Stimulated activated CD8-positive, alpha-beta memory T cell treated with anti-CD3 and anti-CD28 coated beads, Interleukin-15, amount 100 ng/mL, for 1 hour (primary cell): ENCODE results near the gene SEMA6C.

ENCODE experiments used
- DNase-seq: peaks from one replicate; pipeline ENCODE4 v3.0.0-alpha.2; 2020; ENCODE audit warnings: low read depth

The SEMA6C gene

DNA sequence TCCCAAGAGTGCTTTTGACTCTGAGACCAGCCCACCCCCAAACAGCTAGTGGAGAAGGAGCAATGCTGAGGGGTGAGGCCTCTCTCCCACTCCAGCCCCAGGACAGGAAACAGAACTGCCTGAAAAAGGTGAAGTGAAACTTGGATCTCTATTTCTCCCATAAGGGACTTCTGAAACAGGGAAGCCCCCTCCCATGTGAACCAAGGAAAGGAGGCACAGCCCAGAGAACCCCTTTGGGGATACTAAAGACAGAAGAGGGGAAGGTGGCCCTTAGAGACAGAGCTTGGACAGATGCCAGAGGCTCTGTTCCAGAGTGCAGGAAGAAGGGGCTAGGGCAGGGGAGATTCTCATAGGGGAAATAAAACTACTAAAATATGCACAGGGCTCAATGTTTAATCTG, 12.9 kb upstream of the SEMA6C start:
- DNase-seq, result no peak

GRCh38 chr1:151158751-151159251, 12.4 kb upstream of the SEMA6C start:
- DNase-seq, result no peak

GRCh38 chr1:151158326-151158725, 11.9 kb upstream of the SEMA6C start:
- no peak for DNase-seq

DNA sequence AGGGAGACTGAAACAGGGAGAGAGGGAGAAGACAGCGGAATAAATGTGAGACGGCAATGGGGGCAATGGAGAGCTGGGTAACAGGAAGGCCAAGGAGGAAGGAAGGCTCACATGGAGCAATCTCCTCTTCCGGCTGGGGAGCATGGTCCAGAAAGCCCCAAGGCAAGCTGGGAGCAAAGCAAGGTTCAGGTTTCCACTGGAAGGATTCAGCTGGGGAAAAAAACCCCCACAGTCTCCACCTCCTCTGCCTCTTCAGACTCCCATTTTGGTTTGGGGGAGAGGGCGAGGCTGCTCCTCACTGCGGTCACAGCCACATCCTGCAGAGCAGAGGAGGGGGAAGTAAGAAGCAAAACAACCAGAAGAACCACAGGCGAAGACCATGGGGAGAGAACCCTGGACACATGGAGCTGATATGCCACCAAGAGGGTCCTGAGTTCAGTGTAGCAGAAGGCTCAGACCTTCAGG, 10.7 kb upstream of the SEMA6C start:
- DNase-seq, result peak; percentile 20

DNA sequence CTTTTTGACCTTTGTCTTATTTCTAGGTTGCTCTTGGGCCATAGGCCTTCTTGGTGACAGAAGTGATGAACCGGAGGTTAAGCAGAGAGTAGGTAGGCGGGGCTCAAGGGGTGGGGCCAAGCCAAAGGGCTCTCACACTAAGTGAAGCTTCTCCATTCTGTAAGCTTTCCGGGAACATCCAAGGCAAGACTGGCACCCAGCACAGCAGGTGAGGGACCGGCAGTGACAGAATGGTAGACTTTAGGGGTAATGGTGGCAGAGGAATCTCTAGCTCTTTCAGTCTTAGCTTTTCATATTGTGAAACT, 10.0 kb upstream of the SEMA6C start, which contains the start of gene TNFAIP8L2:
Gene TNFAIP8L2, plus strand, starts transcription at position 135 of the 305 bp plus-strand sequence. CDS start 2,049 bp downstream, outside the sequence.
- DNase-seq, result peak; percentile 64

DNA sequence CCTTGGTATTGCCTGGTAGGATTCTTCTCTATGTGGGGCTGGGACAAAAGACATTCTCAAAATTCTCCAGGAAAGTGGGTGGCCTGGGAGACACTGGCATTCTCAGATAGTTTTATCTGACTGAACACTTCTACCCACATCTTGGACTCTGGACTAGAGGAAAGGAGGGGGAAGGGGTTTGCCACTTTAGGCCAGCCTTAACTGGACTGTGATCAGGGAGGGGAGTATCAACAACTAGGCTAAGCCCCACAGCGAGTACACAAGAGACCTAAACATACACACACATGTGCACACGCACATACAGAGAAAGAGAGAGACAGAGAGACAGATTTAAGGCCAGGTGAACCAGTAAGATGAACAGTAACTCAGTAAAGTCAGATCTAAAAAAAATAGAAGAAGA, 1.2 kb upstream of the SEMA6C start:
- DNase-seq, result no peak

DNA sequence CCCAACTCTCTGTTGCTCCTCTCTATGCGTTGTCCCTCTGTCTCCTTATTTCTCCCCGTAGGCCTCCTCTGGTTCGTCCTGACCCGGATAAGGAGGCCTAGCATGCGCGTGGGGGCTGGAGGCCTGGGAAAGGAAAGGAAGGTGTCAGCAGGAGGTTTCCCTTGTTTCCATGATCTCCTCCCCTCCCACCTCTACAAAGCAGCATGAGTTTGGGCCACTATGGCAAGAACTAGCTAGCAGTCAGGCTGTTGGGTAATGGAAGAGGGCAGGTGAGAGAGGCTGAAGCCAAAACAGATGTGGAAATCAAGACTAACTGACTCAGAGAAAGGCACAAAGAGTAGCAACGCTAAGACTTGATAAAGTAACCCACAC, 687 bp upstream of the SEMA6C start:
- no peak for DNase-seq

DNA sequence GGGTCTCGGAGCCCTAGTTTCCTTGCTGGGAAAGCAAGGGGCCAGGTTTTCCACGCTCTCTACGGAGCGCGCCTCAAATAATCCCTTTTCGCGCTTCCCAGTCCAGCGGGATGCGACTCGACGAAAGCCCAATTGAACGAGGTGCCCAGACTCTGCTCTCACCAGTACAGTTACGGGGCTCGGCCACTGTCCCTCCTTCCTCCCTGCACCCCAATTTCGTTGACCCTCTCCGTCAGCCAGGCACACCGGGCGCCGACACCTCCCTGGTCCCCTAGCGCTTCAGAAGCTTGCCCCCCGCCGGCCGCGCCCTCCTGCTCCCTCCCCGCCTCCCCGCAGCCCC, 389 bp downstream of the SEMA6C start:
- DNase-seq, result no peak

DNA sequence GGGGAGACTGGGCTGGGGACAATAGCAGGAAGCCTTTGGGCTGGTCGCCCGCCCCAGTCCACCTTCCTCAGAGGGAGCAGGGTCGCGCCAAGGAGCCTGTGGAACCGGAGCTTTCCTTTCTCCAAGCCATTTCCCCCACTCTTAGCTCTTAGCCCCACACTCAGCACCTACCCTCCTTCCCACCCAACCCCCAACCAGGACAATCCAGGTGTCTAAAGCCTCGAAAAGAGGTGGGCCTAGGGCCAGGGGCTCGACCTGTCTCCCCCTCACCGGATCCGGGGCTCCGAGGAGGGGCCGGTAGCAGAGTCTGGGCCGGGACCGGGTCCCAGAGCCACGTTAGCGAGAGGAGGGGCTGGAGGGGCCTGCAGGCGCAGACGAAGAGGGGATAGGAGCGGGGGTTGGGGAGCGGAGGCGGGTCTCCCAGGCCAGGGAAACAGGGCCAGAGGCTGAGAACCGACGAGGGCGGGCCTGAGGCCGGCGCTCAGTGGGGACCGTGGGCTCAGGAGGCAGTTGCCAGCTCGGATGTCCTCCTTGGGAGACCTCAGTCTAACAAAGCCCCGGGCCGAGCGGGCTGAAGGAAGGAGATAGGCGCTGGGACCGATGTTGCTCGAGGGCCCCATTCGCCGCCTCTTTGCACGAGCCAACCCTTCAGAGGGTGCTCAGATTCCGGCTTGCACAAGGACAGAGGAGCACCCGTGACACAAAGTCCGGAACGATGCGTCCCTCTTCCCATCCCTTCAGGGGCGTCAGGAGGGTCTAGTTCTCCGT, 943 bp downstream of the SEMA6C start:
- no peak for DNase-seq

GRCh38 chr1:151144474-151145303, 1.7 kb downstream of the SEMA6C start:
- DNase-seq, result no peak

- DNase-seq, result no peak
Measured at GRCh38 chr1:151143986-151144385, 2.4 kb downstream of the SEMA6C start.

DNA sequence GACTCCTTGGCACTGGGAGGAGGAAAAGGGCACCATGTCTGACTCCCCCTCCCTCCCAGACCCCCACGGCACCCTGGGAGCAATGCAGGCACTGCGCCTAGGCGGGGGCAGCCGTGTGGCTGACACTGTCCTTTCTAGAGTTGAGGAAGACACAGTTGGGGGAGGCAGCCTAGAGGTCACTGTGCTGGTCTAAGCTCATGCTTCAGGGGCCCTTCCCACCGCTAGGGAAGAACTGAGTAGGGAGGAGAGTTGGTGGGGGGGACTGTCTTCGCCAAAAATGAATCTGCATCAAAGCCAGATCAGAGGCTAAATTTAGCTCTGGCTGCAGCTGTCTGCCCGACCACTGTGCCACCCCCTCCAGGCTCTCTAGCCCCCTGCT, 3.4 kb downstream of the SEMA6C start:
- no peak for DNase-seq

GRCh38 chr1:151142411-151143056, 3.9 kb downstream of the SEMA6C start:
- DNase-seq, result no peak

DNA sequence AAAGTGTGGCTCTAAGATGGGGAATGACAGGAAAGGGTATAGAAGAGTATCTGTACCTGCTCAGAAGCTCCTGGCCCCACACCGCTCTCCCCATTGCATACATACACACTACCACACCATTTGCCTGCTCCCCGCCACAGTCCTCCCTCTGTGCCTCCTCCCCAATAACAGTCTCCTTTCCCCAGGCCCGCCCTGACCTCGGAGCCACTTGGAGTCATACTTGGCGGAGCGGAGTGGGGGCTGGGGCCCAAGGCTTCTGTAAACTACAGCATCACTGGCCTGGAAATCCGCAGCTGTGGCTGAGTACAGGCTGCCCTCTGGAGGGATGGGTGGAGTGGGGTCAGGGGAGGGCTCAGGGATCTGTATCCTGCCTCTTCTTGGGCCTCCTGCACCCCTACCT, 8.6 kb downstream of the SEMA6C start:
- no peak for DNase-seq

DNA sequence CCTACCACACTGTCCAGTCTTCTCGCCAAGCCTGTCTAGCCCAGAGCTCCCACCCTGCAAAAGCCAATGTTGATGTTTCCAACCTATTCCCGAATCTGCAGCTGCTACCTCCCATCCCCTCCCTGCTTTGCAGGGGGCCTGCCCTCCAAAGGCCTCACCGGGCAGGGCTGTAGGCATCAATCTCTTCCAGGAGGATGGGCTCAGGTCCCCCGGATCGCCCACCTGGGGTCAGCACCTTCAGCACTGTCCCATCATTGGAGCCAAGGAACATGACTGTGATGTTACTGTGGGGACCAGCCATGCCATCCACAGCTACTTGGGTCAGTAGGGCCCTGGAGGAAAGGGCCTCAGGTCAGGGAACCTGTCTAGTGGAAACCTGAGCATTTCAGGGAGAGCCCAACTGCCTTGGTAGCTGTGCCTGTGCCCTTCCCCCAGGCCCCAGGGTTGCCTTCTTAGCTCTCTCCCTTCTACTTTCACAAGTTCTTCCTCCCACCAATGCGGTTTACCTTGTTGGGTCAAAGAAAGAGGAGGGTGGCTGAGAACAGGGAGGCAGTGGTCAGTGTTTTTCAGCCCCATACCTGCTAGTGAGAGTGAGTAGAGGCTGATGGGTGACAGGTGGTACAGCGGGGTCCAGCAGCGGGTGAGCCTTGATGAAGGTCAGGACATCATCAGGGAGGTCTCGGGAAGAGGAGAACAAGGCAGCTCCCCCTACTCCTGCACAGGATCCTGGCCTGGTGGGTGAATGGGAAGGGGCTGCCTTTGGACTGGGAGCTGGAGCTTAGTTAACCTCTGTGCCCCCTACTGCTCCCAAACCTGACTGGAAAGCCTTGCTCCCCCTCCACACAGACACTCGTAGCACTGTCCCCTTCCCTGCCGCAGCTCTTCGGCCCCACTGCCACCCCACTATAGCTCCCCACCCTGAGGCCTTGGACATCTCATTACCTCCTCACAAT, 10.7 kb downstream of the SEMA6C start:
- no peak for DNase-seq

DNA sequence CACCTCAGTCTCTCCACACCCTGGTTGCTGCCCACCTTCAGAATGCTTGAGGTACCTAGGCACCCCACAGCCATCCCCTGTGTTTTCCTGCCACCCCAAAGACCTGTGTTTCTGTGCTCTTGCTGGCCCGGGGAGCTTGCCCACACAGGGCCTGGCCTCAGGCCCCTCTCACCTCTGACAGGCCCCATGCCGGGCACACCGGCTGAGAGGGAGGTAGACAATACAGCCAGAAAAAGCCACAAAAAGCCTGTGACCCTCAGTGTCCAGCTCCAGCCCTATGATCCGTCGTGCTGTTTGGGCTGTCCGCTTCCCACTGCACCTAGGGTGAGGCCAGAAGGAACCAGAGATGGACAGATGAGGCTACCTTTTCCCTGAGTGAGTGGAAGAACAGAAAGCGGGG, 11.4 kb downstream of the SEMA6C start:
- DNase-seq, result no peak

GRCh38 chr1:151134396-151134795, 12.0 kb downstream of the SEMA6C start:
- no peak for DNase-seq

- DNase-seq, result no peak
Measured at GRCh38 chr1:151133018-151133806, 13.2 kb downstream of the SEMA6C start.

GRCh38 chr1:151132335-151133017, 14.0 kb downstream of the SEMA6C start:
- no peak for DNase-seq

- DNase-seq, result no peak
Measured at GRCh38 chr1:151131701-151132334, 14.6 kb downstream of the SEMA6C start.
